Muscle layer of duodenum (tissue), 2 donors: ENCODE data around the gene RASGRP2.

Experiments used
- H3K27ac ChIP-seq: one replicate; pipeline ENCODE4 v1.7.0; 2013; ENCODE audit warnings: mild to moderate bottlenecking, low read length
- H3K27me3 ChIP-seq: one replicate; pipeline ENCODE4 v1.7.0; 2013; ENCODE audit warnings: low read depth, mild to moderate bottlenecking, control low read depth, low read length
- H3K36me3 ChIP-seq, 2 donors: one replicate each; pipeline ENCODE4 v1.7.0; 2013; ENCODE audit warnings: low read length in 2 of 2, control low read depth in 1 of 2, mild to moderate bottlenecking in 1 of 2; ENCODE audit not compliant: insufficient read depth in 2 of 2, control insufficient read depth in 1 of 2
- H3K4me1 ChIP-seq, 2 donors: one replicate each; pipeline ENCODE4 v1.7.0; 2013; ENCODE audit warnings: low read length in 2 of 2, mild to moderate bottlenecking in 2 of 2, control low read depth in 1 of 2, moderate library complexity in 1 of 2; ENCODE audit not compliant: insufficient read depth in 2 of 2, control insufficient read depth in 1 of 2
- H3K4me3 ChIP-seq, 2 donors: one replicate each; pipeline ENCODE4 v1.7.0; 2013; ENCODE audit warnings: low read length in 2 of 2, low read depth in 1 of 2, mild to moderate bottlenecking in 1 of 2
- H3K9me3 ChIP-seq, 2 donors: one replicate each; pipeline ENCODE4 v1.7.0; 2013; ENCODE audit warnings: low read length in 2 of 2, control low read depth in 1 of 2, mild to moderate bottlenecking in 1 of 2; ENCODE audit not compliant: control insufficient read depth in 1 of 2
- donor health status: healthy.

Gene RASGRP2

DNA sequence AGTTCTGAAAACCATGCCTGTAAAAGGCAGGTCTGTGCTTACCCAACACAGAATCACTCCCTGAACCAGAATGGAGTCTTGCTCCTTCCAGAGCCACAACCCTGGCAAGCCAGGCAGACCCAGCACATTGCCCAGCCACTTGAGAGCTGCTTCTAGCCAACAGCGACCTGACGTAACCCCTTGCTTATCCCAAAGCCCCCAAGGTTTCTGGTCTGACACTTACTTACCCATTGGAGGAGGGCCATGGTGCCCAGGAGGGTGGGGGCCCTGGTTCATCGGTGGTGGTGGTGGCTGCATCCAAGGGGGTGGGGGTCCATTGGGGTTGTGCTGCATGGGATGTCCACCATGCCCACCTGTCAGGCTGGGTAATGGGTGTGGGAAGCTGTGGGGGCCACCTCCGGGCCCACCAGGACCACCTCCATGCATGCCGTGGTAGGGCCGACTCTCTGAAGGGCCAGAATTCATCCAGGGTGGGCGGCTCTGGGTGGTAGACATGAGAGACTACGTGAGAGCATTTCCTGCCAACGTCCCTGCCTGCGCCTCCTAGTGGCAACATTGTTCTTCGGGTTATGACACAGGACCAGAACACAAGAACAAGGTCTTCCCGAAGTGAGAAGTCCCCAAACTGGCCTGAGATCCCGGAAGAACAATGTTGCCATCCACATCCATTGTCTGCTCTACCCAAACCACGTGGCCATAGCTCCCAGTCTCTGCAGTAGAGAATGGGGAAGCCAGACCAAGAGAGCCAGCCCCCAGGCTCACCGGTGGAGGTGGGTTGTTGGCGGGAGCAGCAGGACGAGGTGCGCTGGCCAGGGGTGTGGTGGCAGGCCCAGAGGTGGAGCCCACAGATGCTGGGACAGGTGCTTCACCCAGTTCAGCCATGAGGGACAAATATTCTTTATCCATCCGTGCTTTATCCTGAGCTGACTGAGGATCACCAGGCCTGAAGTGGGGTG, 23.7 kb upstream of the RASGRP2 start:
- Histone ChIP-seq H3K36me3 (peaks cover 85 to 86% of the 10 kb centered on the region in 2 donors), H3K4me1 (peaks cover 23 to 43% of the 10 kb centered on the region in 2 donors), H3K27me3 (no peaks in the 10 kb centered on the region), H3K4me3 (no peak overlapping the region), H3K27ac (no peak overlapping the region), H3K9me3 (no peaks in the 10 kb centered on the region)

- no peaks in the 10 kb centered on the region for H3K9me3 ChIP-seq
- peaks cover 80 to 82% of the 10 kb centered on the region in 2 donors for H3K36me3 ChIP-seq
- H3K27me3 ChIP-seq: no peaks in the 10 kb centered on the region
- no peak overlapping the region for H3K4me3 ChIP-seq
- H3K27ac ChIP-seq: no peak overlapping the region
- peaks cover 25 to 44% of the 10 kb centered on the region in 2 donors for H3K4me1 ChIP-seq
Measured at GRCh38 chr11:64766881-64767280, 22.9 kb upstream of the RASGRP2 start.

GRCh38 chr11:64765851-64766665, 22.1 kb upstream of the RASGRP2 start:
- peaks cover 25 to 46% of the 10 kb centered on the region in 2 donors for H3K4me1 ChIP-seq
- H3K4me3 ChIP-seq: no peak overlapping the region
- H3K27ac ChIP-seq: no peak overlapping the region
- H3K27me3 ChIP-seq: no peaks in the 10 kb centered on the region
- no peaks in the 10 kb centered on the region for H3K9me3 ChIP-seq
- peaks cover 74 to 77% of the 10 kb centered on the region in 2 donors for H3K36me3 ChIP-seq

DNA sequence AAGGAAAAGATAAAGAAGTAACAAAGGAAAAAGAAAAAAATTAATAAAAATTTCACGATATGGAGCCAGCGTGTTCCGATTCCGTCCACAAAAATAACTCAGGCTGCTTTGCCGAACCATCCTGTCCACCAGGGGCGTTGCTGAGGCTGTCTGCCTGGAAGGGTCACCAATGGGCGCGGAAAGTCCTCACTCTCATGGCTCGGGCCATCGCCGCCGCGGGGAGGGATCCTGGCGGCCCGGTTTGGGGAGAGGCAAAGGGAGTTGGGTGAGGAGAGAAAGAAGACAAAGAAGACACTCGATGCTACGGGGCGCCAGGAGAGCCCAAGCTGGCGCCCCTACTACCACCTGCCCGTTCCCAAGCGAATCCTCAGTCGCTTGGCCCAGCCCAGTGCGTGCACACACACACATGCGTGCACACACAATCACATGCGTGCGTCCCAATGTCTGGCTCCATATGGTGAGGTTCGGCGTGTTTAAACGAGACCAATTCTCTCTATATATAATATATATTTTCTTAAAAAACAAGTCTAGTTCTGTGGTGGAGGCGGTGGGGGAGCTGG, 21.4 kb upstream of the RASGRP2 start:
- H3K9me3 ChIP-seq: no peaks in the 10 kb centered on the region
- no peaks in the 10 kb centered on the region for H3K27me3 ChIP-seq
- H3K4me1 ChIP-seq: peaks cover 26 to 53% of the 10 kb centered on the region in 2 donors
- H3K36me3 ChIP-seq: peaks cover 67 to 70% of the 10 kb centered on the region in 2 donors
- no peak overlapping the region for H3K4me3 ChIP-seq
- no peak overlapping the region for H3K27ac ChIP-seq

- Histone ChIP-seq H3K4me3 (no peak overlapping the region), H3K27ac (no peak overlapping the region), H3K4me1 (peaks cover 30 to 59% of the 10 kb centered on the region in 2 donors), H3K36me3 (peaks cover 61 to 64% of the 10 kb centered on the region in 2 donors), H3K9me3 (no peaks in the 10 kb centered on the region), H3K27me3 (no peaks in the 10 kb centered on the region)
Measured at GRCh38 chr11:64764753-64765152, 20.8 kb upstream of the RASGRP2 start.

DNA sequence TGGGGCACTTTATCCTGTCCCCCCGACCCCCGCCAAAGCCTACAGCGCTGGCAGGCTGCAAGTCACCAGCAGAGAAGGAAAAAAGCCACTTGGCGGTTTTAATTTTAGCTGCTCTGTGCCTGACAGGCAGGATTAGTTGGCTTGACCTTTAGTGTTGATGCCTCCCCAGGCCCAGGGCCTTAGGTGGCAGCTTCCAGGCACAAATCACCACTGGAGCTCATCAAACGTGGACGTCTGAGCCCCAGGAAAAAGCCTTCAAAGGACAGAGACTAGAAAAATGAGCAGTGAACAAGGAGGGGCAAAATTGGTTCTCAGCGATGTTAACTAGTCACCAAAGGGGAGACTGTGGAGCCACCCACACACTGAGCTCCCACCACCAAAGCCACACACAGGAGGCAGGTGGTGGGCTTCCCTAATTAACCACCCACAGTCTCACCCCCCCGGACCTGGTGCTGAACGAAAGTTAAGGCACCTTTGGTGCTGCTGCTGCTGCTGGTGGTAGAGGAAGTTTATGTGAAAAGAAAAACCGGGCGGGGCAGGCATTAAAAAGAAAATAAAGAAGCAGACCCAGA, 20.2 kb upstream of the RASGRP2 start:
- Histone ChIP-seq H3K27me3 (no peaks in the 10 kb centered on the region), H3K4me3 (peak overlapping the region in 1 of 2 donors; percentile 17), H3K4me1 (peaks cover 30 to 65% of the 10 kb centered on the region in 2 donors), H3K27ac (no peak overlapping the region), H3K9me3 (no peaks in the 10 kb centered on the region), H3K36me3 (peaks cover 54 to 58% of the 10 kb centered on the region in 2 donors)

DNA sequence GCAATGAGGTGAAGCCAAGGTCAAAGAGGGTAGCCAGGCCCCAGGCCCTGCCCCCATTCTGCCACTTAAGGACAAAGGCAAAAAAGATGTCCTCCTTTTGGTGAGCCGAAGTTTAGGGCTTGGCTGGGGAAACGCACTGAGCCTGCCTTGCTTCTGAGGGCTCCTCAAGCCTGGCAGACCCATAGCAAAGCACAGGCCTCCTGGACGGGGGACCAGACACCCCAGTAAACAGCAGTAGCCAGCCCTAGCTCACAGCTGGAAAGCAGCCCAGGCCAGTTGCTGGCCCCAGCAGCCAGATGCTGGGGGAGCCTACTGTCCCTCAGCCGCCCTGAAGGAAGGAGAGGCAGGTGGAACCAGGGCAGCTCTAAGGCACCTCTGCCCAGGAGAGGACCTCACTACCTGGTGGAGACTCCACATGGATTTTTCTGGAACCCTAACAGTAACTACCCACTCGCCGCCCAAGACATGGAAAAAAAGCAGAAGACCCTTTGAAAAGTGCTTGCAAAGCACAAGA, 19.6 kb upstream of the RASGRP2 start:
- H3K4me3 ChIP-seq: peak overlapping the region in 1 of 2 donors; percentile 17
- H3K27me3 ChIP-seq: no peaks in the 10 kb centered on the region
- H3K4me1 ChIP-seq: peaks cover 30 to 70% of the 10 kb centered on the region in 2 donors
- peaks cover 49 to 52% of the 10 kb centered on the region in 2 donors for H3K36me3 ChIP-seq
- H3K27ac ChIP-seq: peak overlapping the region; percentile 42
- H3K9me3 ChIP-seq: no peaks in the 10 kb centered on the region

DNA sequence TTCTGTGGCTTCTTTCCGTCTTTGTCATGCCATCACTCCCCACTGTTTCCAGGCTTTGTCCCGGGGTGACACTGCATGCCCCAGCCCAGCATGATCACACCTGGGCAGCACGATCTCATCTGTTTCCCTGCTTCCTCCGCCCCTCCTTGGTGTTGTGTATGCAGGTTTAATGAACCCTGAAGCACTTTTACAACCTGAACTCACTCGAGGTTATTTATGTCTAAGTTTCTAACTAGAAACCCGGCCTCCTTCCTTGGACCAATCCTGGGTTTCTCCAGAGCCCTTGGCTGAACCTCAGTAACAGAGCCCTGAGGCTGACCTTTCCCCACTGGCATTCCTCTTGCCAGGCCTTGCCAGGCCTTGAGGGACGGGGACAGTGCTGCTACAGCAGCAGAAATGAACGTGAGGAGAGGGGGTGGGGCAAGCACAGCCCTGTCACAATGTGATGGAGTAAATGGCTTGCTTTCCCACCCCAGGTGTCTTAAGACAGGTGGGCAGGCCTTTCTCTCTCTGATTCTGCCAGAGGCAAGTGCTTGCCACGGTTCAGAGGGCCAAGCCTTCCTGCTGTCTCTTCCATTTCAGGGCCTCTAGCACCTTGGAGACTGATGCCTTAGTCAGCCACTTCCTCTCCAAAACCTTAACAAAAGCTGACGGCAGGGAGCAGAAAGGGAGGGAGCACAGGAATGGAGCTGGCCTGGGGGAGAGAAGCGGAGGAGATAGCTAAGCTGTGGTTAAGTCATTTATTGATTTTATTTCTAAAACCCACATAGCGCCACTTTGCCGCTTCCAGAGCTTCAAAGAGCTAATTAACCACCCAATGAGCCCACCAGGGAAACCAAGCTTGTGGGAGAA, 19.0 kb upstream of the RASGRP2 start:
- Histone ChIP-seq H3K9me3 (no peaks in the 10 kb centered on the region), H3K4me3 (no peak overlapping the region), H3K27ac (peak overlapping the region; percentile 42), H3K36me3 (peaks cover 42 to 45% of the 10 kb centered on the region in 2 donors), H3K4me1 (peaks cover 30 to 71% of the 10 kb centered on the region in 2 donors), H3K27me3 (no peaks in the 10 kb centered on the region)

DNA sequence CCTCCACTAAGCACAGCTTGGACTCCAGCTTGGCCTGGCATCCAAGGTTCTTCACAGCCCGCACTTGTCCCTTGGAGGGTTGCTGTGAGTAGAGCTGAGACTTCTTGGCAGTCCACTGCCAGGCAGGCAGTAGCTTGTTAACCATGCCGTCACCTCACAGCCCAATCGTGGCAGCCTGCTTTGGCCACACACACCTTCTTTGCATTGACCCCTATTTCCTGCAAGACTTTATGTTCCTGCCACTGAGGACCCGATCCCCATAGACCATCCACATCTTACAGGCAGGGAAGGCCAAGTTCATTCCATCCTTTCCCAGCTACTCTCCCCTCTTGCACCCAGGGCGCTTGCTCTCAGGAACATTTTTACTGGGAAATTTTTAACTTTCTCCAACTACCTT, 18.3 kb upstream of the RASGRP2 start:
- Histone ChIP-seq H3K4me1 (peaks cover 30 to 65% of the 10 kb centered on the region in 2 donors), H3K9me3 (no peaks in the 10 kb centered on the region), H3K27ac (no peak overlapping the region), H3K4me3 (no peak overlapping the region), H3K27me3 (no peaks in the 10 kb centered on the region), H3K36me3 (peaks cover 36 to 39% of the 10 kb centered on the region in 2 donors)

DNA sequence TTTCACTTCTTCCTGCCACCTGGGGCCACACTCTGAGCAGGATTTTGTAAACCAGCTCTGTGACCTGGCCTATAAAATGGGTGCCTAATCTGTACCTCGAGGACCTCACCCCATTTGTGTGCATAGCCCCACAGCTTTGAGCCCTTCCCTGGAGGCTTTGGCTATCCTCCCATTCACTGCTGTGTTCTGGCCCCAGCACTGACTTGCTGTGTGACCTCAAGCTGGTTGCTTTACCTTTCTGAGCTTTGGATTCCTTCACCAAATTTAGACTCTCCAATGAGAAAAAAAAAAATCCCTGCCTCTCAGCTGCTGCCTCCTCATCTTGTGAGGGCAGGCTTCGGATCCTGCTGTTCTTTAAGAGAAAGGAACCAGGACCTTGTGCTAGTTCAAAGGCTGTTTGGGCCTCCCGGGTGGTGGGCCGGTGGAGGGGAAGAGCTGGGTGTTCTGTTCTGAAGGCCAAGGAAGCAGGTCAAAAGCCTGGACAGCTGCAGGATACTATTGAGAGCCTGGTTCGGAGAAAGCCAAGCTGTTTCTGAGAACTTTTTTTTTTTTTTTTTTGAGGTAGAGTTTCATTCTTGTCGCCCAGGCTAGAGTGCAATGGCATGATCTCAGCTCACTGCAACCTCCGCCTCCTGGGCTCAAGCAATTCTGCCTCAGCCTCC, 16.9 kb upstream of the RASGRP2 start:
- no peak overlapping the region for H3K4me3 ChIP-seq

More for the DNA sequence above, 16.9 kb upstream of the RASGRP2 start:
- H3K27me3 ChIP-seq: no peaks in the 10 kb centered on the region
- H3K27ac ChIP-seq: no peak overlapping the region
- no peaks in the 10 kb centered on the region for H3K9me3 ChIP-seq
- peaks cover 30 to 64% of the 10 kb centered on the region in 2 donors for H3K4me1 ChIP-seq
- peaks cover 28 to 32% of the 10 kb centered on the region in 2 donors for H3K36me3 ChIP-seq
